Activated T-cell treated with anti-CD3 and anti-CD28 coated beads for 4 hours (primary cell): ENCODE measurements around the gene GRIN1.

ENCODE experiments used
- DNase-seq: peaks from one replicate; pipeline ENCODE4 v3.0.0-alpha.2; 2020

The GRIN1 gene

DNA sequence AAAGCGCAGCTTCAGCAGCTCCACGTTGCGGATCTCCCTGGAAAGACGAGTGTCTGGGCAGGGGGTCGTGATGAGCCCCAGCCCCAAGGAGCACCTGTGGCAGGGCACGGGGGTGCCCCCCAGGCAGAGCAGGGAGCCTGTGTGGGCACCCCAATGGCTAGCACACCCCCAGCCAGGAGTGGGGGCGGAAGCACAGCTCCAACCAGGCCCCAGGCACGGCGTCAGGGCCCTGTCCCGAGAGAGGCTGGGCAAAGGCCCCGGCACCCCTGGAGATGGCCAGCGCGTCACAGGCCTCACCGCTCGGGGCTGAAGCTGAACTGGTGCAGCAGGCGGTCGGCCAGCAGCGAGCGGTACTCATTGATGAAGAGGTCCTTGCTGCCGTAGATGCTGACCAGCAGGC lies 41.5 kb downstream of the GRIN1 start:
- no peak for DNase-seq

DNA sequence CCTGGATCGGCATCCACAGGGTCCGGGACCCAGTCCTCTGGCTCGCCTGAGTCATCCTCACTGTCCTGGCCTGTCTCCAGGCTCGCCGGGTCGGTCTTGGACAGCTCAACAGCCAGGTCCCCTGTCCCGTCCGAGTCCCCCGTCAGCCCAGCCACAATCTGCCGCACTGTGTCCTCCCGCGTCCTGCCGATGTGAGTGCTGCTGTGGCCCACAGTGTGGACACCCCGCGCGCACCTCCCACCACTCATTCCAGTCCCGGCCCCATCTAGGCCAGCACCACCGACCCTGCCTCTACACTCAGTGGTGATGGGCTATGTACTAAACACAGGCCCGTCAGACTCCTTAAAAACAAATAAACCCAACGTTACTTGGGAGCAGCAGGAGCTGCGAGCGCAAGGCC lies 42.7 kb downstream of the GRIN1 start:
- no peak for DNase-seq

DNA sequence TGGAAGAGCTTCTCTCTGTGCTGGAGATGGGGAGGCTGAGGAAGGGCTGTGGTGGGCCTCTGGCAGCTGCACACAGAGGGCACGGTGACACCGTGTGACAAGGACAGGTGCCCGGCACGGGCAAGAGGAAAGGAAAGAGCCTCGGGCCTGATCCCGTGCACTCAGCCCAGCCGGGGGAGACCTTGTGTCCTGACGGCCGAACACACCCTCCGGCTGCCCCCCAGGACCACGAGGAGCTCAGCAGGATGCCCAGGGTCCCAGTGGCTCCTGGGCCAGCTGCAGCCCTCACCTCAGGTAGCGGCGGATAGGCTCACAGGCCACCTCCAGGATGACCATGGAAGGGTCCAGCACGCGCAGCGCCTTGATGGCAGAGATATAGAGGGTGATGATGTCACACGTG lies 43.9 kb downstream of the GRIN1 start:
- no peak for DNase-seq

DNA sequence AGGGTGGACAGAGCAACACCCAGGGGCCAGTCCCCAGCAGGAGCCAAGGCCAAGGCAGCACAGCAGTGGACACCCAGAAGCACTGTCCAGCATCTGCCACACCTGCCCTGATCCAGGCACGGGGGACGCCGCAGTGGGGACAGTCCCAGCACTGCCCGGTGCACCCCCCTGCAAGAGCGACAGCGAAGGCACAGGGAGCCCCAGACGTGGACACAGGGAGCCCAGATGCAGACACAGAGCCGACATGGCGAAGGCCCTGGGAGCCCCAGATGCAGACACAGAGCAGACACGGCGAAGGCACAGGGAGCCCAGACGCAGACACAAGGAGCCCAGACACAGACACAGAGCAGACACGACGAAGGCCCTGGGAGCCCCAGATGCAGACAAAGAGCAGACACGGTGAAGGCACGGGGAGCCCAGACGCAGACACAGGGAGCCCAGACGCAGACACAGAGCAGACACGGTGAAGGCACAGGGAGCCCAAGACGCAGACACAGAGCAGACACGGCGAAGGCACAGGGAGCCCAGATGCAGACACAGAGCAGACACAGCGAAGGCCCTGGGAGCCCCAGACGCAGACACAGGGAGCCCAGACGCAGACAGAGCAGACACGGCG lies 45.1 kb downstream of the GRIN1 start:
- DNase-seq, result no peak

DNA sequence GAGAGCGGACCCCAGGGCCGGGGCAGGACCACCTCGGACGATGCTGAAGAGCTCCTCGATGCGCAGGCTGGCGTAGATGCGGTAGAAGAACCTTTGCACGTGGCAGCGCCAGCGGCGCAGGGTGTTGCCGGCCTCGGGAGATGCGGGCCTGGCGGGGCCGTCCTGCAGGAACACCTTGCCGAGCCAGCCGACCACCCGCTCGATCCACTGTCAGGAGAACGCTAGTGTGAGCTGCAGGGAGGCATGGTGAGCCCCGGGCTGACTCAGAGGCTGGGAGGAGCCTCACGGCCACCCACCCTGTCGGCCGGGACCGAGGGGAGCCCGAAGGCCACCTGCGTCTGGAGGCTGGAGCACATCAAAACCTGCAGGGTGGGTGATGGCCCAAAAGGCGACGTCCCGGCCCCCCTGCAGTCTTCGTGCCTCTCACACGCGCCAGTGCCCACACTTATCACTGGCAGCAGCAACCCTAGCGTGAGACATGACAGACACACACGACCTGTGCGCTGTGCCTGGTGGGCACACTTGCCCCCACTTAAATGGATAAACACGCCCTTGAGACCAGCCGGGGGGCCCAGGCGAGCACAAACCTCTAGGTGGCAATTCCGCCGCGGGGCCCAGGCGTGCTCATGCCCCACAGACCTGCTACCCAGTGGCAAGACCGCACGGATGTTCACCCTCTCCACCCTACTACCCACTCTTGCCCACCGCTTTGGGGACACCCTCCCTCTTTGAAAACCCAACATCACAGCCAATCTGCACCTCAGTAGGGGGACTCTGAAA lies 46.1 kb downstream of the GRIN1 start:
- DNase-seq, result no peak

DNA sequence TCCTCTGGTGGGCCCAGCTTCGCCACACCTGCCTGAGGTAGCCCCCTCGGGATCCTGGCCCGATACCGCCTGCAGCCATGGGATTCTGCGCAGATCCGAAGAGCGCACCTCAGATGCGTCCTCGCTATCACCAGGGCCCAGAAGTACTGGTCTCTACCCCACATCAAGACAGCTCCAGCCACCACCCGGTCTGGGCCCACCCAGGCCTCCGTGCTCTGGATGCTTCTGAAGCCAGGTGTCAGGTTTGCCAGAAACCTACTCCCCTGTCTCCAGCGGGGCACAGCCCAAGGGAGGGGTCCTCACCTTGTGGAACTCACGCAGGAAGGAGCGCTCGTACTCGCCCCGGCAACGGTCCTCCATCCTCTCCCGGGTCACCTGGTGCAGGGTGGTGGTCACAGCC lies 47.0 kb downstream of the GRIN1 start:
- no peak for DNase-seq

DNA sequence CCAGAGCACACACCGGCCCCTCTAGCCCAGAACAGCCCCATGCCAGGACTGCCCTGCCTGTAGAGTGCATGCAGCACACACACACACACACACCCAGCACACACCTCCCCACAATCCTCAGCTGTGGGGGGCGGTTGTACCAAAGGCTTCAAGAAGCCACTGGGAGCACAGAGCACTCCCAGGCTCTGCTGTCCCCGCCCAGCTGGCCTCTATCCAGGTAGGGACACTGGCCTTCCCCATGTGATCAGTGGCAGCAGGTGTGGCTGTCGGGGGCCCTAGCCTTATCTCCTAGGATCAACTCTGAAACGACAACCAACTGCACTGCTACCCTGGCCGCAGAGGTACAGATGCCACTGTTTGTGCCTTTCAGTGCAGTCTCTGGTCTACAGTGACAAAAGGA lies 47.4 kb downstream of the GRIN1 start:
- no peak for DNase-seq

DNA sequence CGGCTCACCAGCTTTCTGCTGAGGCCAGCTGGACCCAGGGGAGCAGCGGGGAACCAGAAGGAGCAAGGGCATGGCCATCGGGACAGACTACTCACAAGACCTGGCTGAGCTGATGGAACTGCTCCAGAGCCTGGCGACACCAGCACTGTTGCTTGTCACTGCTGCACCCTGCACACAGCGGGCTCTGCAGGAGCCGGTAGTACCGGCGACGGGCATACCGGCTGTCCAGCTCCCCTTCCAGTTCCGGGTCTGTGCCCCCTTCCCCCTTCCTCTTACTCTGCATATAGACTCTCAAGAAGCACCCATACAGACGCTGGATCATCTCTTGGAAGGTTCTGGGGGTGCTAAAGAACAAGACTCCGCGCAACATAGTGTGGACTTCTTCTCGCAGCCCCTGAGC lies 48.4 kb downstream of the GRIN1 start:
- no peak for DNase-seq

DNA sequence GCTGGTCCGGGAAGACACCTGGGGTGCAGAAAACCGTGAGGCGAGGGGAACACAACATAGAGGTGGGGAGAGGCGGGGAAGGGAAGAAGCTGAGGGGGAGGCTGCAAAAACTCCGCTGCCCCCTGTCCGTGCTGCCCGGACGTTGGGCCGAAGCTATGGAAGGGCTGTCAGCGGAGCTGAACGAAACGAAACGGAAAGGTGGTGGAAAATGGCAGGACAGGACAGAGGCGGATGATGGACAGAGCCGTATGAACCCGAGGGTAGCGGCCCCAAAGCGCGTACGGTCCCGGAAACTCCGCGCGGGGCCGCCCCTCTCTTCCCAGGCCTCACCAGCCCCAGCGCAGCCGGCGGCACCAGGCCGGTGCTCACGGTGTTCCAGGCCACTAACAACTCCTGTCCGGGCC lies 49.1 kb downstream of the GRIN1 start:
- DNase-seq, result no peak

DNA sequence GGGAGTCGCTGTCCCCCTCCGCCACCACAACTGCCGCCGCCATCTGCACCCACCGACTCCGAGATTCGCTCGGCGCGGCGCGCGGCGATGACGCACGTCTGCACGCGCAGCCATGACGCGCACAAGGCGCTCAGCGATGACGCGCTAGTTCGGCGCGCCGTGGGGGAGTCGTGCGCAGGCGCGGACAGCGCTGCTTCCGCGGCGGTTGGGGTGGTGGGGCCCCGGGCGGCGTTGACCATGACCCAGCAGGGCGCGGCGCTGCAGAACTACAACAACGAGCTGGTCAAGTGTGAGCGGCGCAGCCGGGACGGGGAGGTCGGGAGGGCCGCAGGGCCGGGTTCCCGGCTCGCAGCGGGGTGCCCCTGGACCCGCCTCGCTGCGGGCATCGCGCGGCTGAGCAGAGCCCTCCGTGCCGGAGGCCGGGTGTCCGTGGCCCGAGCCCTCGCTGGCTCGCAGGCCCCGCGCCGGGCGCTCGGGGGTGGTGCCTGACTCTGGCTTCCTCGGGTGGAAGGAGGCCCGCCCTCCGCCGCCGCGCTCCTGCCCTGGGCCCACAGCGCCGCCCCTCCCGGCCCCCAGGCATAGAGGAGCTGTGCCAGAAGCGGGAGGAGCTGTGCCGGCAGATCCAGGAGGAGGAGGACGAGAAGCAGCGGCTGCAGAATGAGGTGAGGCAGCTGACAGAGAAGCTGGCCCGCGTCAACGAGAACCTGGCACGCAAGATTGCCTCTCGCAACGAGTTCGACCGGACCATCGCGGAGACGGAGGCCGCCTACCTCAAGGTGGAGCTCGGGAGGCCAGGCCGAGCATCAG lies 49.7 kb downstream of the GRIN1 start, which contains the start of the genes ANAPC2 and SSNA1:
Gene ANAPC2, minus strand, starts transcription at position 71 of the 807 bp plus-strand sequence. Its CDS starts 28 bp downstream, at position 43.
Gene SSNA1, plus strand, starts transcription at position 187 of the 807 bp plus-strand sequence. Its CDS starts 51 bp downstream, at position 238.
- DNase-seq, result peak; percentile 93

DNA sequence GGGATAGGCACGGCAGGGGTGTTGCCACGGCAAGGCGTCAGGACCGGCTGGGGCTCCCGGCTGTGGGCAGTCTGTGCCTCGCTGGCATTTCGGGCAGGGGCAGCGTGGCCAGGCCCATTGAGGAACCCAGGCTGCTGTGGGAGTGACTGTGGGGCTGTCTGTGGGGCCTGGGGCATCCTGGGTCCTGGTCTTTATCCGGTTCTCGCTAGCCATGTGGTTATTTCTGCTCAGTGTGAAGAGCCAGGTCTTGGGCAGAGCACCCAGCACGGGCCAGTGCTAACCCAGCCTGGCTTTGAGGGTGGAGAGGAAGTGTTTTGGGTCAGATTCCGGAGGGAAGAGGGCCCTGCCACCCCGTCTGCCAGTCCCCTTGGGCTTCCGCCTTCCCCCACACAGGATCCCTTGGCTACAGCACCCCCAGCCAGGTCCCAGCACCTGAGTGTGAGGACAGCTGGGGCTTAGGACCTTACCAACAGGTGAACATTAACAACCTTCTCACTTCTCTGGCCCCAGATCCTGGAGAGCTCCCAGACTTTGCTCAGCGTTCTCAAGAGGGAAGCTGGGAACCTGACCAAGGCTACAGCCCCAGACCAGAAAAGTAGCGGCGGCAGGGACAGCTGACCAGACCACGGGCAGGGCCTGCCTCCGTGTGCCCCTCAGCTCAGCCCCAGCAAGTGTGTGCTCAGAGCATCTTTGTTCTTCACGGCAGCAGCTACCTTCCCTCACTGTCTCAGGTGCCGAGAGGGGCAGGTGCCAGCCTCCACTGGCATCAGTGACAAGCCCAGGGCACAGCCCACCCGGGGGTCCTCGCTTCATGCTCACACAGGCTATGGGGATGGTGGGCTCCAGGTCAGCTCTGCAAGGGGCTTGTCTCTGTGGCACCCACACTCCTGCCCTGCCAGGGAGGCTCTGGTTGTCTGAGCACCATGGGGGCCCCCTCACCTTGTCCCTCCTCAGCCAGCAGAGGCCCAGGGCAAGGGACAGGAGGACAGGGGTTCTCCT lies 50.6 kb downstream of the GRIN1 start:
- DNase-seq, result no peak

DNA sequence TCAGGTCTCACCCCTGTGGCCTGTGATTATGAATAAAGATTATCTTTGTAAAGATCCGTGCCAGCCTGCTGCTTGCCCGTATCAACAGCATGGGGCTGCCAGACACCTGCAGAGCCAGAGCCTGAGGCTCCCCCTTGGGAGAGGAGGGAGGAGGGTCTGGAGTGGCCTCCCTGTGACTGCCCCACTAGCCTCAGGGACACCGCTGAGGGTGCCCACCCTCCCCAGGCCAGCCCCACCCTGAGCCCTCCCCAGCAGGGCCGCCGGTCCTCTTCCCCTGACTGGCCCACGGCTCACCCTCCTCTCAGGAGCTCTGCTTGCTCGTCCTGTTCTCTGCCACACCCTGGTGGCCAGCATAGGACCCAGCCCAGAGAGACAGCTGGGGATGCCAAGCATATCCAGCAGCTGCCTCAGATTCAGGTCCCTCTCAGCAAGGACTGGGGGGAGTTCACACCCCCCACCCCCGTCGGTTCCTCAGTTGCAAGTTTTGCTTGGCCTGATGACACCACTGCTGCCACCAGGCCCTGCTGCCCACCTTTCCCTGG lies 51.4 kb downstream of the GRIN1 start:
- no peak for DNase-seq

DNA sequence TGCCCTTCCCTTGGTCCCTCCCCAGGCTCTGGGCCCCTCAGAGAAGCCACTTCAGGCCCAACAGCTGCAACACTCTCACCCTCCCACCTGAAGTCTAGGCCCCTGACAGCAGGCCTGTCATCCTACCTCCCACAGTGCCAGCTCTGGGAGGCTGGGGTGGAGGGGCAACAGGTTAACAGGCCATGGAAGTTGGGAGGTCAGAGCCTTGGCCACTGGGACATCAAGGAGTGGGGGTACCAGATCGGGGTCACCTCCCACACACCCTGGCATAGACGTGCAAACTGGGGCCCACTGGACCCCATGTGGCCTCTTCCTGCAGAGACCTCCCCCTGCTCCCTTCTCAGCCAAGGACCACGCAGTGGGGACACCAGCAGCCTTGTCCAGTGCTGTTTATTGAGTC lies 52.3 kb downstream of the GRIN1 start:
- no peak for DNase-seq

DNA sequence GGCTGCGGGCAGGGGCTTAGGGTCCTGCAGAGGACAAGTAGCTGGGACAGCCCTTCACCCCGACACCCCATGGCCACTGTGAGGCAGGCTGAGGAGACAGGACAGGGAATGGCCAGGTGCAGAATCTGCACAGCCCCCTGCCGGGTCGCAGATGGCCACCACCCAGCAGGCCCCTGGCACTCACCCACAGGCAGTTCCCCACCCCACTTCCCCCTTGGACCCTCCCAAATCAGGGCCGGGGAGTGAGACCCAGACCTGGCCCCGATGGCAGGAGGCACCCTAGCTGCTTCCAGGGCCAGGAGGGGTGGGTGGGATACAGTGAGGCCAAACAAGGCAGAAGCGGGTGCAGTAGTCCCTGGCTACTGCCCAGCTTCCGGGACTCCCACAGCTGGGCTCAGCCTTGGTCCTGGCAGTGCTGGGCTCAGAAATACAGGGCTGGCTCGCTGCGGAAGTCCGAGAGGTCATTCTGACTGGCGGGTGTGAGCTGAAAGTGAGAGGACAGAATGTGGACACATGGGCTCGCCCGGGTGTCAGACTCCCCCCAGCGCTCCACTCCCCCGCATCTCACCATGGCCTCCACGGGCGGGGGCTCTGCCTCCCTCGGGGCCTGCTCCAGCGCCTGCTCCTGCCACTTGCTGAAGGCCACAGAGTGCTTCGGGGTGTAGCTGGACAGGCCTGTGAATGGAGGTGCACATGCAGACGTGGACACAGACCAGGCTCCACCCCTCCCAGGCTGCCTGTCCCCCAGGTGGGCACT lies 52.9 kb downstream of the GRIN1 start:
- no peak for DNase-seq

DNA sequence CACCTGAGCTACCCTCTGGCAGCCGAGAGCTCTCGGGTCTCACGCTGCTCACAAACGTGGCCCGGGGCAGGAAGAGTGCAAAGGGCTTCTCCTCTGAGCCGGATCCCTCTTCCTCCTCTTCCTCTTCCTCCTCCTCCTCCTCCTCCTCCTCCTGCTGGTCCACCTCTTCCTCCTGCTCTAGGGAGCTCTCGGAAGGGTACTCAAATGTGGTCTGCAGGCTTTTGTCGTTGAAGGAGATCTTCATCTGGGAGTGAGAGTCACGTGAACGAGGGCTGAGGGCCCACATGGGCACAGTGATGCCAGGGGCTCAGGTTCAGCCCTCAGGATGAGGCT lies 53.5 kb downstream of the GRIN1 start:
- no peak for DNase-seq

DNA sequence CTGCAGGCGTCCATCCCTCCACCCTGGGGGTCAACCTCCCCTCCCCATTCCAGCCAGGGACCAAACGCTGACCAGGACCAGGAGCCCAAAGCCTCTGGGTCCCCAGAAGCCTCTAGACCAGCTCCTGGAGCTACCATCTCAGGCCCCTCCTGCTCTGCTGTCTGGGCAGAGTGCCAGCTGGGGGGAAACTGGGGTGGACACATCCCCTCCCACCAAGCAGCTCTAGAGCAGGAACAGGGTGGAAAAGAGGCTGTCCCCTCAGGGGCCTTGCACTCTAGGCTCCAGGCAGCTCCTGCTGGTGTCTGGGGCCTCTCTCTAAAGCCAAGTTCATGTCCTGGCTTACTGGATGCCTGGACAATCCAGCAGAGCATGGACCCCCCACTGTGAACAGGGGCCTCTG lies 53.9 kb downstream of the GRIN1 start:
- no peak for DNase-seq

DNA sequence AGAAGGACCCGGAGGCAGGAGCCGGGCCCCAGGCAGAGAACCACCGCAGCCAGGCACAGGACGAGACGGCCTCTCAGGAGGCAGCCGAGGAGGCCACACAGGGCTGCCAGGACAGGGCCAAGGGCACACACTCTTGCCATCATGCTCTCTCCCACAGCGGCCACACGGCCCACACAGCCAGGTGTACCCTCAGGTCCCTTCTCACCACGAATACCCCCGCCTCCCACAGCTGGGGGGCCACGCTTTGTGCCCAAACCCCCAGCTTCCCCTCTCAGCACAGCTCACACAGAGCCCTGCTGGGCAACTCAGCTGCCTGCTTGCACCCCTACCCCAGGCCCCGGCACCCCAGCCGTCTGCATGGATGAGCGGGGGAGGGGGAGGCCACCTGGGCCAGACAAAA lies 54.8 kb downstream of the GRIN1 start:
- DNase-seq, result no peak

DNA sequence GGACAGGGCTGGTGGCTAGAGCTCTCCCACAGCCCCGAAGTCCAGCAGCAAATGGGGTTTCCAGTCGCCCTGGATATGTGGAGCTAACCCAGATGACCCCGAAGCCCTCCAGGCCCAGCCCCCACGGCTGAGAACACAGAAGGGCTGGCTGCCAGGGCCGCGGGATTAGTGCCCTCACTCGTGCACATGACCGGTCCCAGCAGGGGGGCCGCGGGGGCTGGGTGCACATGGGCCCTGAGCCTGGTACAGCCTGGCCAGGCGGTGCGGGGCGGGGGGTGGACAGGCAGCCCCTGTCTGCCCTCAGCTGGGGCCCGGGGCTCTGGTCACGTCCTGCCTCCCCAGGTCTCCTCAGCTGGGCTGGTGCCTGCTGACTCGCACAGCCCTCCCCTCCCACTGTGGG lies 55.4 kb downstream of the GRIN1 start:
- no peak for DNase-seq

DNA sequence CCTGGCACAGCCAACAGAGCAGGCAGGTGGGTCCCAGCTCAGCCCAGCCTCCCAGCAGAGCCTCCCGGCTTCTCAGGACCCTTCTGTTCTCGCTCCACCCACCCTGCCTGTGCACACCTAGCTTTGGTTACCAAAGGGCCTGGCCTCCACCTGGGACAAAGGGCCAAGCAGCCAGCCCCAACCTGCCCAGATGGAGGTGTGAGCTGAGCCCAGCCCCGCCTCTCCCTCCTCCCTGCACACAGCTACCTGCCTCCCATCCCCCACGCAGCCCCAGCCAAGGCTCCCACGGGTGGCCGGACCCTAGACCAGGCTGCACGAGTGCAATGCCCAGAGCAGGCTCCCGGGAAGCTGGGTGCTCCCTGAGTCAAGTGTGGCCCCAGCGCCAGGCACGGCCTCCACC lies 56.0 kb downstream of the GRIN1 start:
- no peak for DNase-seq

DNA sequence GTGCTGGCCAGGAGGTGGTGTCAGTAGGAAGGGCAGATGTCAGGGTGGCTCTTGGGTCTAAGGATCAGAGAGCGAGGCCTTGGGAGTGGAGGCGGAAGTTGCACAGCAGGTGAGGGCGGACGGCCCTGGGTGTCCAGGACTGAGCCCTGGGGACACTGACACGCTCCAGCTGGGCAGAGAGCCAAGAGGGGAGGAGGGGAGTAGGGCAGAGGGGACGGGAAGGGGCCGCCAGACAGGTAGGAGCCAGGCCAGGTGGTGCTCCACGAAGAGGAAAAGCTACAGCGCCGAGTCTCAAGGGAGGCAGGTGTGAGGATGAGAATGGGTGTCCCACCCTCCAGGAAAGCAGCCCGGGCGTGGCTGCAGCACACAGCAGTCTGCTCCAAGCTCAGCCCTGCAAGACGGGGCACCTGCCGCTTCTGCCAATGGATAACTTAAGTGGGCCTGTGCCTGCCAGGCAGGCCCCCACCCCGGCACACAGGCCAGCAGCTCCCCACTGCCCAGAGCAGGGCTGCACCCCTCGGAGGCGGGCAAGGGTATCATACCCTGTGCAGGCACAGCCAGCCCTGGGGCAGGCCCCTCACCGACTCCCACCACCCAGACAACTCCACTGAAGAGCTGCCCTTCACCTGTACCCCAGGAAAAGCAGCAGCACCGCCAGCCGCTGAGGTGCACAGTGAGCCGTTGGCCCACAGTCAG lies 56.7 kb downstream of the GRIN1 start:
- DNase-seq, result no peak
